Measurements from ENCODE around the gene SARDH.

Gene SARDH

DNA sequence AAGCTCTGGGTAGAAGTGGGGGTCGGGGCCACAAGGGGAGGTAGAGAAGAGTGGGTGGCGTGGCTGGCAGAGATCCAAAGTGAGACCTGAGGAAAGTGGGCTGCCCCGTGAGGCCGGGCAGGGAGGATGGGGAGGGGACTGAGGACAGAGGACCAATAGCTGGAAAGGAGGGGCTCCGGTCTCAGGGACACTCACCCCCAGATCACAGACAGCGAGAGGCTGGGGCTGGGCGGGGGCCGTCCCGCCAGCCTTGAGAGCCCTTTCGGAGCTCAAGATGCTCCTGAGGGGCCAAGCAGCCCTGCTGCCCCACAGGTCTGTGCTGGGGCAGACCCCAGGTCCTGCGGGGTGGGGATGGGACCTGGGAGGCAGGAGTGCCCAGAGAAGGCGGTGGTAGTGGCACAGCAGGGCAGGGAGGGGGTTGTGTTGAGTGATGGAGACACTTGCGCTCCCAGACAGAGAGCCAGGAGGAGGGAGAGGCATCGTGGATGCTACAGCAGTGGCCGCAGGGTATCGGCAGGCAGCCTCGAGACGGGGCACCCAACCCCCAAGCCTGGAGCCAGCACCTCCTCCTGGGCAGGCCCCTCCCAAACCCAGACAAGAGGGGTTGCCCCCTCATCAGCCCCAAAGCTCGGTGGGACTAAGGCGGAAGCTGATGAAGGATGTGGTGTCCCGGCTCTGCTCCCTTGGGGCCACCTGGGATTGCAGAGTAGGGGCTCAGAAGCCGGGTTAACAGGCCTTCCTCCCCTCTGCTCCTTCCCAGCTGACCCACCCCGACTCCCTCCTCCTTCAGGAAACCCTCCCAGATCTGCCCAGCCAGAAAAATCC is 3.4 kb downstream of the SARDH start:
- no peak for DNase-seq (ENCODE audit: low spot score)

- DNase-seq (ENCODE audit: low spot score) = no peak
These were observed 4.2 kb downstream of the SARDH start for GRCh38 chr9:133733796-133734533.

DNA sequence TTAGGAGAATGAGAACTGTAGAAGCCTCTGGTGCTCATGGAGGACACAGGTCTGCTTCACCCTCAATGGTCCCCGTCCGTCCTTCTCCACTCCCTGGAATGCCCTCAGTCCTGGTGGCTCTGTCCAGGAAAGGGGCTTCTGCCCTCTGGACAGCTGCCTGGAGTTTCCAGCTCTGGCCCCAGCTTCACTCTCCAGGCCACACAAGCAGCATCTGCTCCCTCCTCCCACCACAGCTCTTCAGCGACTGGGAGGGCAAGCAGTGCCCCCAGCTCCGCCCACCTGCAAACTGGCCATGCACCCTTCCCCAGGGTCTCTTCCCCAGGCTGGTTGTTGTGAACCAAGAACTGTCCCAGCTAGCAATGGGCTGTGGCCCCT is 4.7 kb downstream of the SARDH start:
- no peak for DNase-seq (ENCODE audit: low spot score)

DNA sequence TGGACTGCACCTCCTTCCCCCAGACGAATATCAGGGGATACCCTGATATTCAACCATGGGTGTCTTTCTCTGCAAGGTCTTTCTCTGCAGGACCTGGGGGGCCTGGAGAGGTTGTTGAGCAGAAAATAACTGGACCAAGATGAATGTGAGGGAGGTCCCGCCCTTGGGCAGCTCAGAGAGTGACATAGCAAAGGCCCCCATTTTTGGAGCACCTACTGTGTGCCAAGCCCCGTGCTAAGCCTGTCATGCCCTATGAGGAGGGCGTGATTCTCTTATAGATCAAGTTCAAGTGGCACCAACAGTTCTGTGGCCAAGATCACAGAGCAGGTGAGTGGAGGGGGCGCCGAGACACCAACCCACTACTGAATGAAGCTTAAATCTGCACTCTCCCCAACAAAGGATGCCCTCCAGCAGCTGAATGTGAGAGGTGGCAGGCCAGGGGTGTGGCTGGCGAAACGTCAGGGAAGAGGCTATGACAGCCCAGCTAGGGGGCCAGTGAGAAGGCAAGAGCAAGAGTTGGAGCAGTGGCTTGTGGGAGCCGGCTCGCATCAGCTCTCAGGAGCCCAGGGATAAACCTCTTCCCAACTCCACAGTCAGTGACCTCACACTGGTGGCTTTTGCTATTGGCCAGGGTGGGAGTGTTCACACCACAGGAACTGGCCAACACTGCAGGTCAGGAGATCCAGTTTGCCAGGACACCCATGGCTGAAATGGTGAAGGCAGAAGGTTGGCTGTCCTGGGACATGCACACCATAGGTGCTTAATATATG is 5.3 kb downstream of the SARDH start:
- DNase-seq (ENCODE audit: low spot score) = no peak

- no peak for DNase-seq (ENCODE audit: low spot score)
These were observed 6.1 kb downstream of the SARDH start for GRCh38 chr9:133731876-133732638.

DNA sequence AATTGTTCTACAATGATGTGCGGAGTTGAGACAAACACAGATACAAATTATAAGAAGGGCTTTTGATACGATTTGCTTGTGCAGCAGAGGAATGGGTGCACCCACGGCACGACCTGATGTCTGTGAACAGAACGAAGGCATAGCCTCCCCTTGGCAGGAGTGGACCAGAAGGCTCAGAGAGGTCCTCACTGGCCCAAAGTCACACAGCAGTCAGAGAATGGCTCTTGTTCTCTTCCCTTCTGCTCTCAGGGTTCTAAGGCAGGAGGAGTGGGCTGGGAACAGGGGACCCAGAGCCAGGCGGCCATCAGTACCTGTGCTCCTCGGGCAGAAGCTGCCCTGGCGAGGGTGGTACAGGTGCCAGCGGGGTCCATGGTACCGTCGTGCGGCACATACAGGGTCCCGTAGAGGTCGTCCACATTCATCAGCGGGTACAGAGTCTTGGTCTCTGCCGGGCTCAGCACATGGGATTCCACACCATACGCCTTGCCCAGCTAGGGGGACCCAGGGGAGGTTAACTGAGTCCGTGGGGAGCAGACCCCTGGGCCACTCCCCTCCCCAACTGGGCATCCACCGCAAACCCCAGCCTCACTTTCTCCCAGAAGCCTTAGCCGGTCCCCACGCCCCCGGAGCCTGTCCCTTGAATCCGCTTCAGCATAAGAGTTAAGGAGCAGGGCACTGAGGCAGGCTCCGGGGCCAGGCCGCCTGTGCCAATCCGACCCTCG is 7.0 kb downstream of the SARDH start:
- DNase-seq (ENCODE audit: low spot score) = no peak

DNA sequence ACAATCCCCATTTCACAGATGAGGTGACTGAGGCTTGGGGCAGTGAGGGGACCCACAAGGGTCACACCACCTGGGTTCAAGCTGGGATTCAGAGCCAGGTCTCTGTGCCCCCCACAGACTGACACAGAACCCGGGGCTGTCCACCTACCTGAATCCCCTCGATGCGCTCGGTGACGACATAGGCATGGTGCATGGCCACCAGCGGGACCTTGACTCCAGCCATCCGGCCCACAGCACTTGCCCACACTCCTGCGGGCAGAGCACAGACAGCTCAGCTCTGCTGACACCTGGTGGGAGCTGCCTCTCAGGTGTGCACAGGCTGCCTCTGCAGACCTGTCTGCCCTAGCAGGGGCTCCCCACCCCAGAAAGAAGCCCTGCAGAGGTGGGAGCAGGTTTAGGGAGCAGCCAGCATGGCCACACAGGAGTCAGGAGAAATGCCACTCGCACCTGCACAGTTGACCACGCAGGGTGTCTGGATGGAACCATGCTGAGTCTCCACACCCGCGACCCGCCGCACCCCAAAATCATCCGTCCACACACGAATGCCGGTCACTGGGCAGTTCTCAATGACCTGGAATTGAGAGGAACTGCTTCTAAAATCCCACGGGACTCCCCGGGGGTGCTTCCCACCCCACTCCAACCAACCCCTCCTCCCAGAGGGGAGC is 8.4 kb downstream of the SARDH start:
- DNase-seq (ENCODE audit: low spot score) = no peak

DNA sequence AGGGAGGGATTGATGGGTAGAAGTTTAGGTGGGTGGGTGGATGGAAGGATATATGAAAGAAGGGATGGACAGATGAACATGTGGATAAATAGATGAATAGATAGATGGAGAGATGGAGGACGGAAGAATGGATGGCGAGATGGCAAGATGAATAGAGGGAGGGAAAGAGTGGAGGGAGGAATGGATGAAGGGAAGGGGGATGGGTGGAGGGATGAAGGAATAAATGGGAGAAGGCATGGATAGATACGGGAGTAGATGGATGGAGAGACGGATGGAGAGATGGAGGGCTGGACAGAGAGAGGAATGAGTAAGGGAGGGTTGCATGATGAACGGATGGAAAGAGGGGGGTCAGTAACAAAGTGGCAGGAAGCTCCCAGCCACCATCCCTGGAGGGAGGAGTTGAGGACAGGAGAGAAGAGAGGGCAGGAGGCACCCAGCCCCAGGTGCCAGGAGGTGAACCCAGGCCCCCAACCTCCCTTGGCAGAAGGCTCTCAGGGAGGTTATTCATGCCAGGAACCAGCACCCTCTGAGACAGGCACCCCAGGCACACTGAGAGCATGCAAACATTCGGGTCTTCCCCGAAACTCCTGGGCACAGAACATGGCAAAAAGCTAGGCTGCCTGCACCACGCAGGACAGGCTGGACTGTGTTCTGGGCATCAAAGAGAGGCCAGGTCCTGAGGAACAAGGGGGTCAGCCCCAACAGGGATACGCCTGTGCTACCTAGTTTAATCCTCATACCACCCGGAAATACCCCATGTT is 9.1 kb downstream of the SARDH start:
- no peak for DNase-seq (ENCODE audit: low spot score)

DNA sequence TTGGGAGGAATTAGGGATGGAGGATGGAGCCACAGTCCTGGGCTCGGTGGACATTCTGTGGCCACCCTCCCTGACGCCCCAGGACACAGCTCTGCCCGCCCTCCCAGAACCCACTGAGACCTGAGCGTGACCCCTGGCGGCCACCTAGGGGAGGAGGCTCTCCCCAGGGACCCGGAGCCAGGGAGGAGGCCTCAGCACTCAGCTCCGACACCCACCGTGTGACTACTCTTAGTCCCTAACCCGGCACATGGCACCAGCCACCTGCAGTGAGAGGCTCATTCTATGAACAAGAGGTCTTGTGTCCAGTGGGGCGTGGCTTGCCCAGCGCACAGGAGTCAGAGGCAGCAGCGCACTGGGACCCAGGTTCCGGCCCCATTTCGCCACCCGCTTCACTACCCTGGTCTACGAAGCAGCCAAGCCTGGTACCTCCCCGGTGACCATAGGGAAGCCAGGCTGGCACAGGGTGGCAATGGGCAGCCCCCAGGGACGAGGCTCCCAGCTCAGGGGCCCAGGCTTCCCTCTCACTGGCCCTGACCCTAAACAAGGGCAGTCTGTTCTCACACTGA is 10.2 kb downstream of the SARDH start:
- DNase-seq (ENCODE audit: low spot score) = no peak

GRCh38 chr9:133727277-133727875 is 10.8 kb downstream of the SARDH start:
- DNase-seq (ENCODE audit: low spot score) = no peak

DNA sequence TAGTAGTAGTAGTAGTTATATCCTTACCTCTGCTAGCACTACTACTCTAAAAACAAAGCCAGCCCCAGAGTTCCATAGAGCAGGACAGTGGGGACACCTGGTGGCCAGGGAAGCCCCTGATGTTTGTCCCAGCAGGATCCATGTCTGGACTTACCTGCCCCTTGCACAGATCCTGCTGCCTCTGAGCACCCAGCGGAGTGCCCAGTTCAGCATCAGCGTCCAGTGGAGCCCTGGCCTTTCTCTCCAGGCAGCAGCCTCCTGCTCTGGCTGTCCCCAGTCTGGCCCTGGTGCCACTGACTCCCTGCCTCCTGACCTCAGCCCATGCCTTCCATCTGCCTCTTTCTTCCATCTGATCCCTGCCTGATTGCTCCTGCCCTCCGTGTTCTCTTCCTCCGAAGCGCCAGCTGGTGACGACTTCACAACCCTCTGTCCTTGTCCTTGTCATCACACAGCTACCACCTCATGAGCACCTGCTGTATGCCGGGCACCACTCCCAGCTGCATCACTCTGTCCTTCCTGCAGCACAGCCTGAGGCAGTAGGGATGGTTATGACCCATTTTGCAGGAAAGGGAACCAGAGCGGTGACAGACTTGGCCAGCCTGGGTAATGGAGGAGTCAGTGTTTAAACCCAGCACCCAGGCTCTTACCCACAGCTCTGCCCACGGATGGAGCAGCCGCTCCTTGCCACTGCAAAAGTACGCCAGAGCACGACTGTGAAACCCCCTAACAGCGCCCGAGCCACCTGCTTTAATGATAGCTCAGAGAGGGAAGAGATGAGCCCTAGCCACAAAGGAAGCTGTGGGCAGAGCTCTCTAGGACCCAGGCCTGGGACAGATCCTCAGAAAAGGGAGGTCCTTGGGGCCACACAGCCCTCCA is 11.5 kb downstream of the SARDH start:
- DNase-seq (ENCODE audit: low spot score) = no peak

DNA sequence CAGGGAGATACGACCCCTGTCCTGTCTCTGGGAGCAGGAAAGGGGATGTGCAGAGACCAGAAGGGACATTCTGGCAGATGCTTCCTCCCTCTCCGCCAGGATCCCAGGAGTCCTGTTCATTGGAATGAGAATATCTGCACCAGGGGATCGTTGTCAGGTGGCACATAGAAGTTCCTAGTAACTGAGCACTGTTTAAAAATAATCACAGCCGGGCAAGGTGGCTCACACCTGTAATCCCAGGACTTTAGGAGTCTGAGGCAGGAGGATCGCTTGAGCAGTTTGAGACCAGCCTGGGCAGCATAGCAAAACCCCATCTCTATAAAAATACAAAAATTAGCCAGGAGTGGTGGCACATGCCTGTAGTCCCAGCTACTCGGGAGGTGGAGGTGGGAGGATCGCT is 12.3 kb downstream of the SARDH start:
- no peak for DNase-seq (ENCODE audit: low spot score)

GRCh38 chr9:133718563-133719315 is 19.4 kb downstream of the SARDH start:
- no peak for DNase-seq (ENCODE audit: low spot score)

DNA sequence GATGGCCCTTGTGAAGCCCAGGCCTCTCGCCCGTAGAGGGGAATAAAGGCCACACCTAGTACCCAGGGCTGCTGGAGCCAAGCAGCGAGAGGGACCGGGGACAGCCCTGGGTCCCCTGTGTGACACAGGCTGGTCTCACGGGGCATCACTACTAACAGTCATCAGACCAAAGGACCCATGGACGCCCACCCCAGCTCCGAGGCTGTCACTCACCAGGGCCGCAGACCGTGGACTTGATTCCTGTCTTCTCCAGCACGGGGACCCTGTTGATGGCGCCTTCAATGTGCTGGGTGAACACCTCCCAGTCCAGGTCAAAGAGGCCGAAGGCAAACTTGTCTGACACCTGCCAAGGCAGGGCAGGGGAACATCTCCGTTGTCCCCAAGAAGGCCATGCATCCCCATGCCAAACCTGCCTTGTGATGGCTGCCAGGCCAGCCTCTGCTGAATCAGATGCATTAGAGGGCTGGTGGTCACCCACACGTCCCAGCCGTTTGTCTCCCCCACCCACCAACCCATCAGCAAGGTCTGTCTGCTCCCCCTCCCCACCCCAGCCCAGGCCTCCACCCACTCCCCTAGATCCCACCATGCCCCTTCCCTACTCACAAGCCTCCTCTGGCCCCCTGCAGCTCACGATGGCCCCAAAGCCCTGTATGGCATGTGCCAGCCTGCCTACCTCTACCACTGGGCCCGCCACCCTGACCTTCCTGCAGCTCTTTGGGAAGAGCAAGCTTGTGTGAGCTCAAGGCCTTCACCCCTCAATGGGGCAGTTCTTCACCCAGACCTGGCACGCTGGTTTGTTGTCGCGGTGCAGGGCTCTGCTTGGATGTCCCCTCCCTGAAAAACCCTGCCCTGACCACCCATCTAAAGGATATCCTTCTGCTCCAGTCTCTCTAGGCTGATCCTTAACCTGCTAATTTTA is 20.8 kb downstream of the SARDH start:
- no peak for DNase-seq (ENCODE audit: low spot score)

DNA sequence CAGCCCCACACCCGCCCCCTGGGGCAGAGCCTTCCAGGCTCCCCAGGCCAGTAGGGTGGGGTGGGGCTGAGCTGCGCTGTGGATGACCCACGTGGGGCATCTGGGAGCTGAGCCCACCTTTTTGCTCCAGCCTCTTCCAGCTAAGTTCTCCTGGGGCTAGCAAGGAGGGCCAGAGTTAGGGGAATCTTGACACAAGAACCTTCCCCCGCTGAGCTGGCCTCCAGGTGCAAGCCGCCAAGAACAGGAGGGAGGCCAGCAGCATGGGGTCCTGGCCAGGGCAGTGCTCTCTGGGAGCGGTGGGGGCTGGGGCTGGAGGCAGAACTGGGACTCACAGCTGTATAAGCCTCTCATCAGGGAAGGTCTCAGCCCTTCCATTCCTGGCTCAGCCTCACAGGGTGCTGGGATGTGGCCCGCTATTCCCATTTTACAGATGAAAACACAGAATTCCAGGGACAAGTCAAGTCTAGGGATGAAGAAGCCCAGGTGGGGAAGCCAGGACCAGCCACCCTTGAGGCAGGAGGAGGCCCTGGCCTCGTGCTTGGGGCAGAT is 21.5 kb downstream of the SARDH start:
- no peak for DNase-seq (ENCODE audit: low spot score)

All from putamen (tissue), 1 donor.